ENCODE data around the gene CYP26C1. TPM values are rescaled to one million over a fixed set of nuclear protein-coding genes. Genes with fewer than 3 reads are reported as not detected.

Gene CYP26C1
- polyA plus RNA-seq, 1 donor from 2014 or later: not detected

- no peak for TF ChIP-seq EZH2 (IDR thresholded peaks at IDR 0.05; ENCODE audit: borderline replicate concordance, insufficient read depth, low read length, poor library complexity, severe bottlenecking)
- no peak for TF ChIP-seq TAF1 (IDR thresholded peaks at IDR 0.05; ENCODE audit: low read depth)
- Histone ChIP-seq H3K9ac (ENCODE audit: low read length) (no peak overlapping the region), H3K4me2 (ENCODE audit: low read length) (no peak overlapping the region)
Observed at GRCh38 chr10:93086289-93086688, 25.7 kb downstream of the CYP26C1 start.

GRCh38 chr10:93087846-93088245 lies 27.2 kb downstream of the CYP26C1 start:
- Histone ChIP-seq H3K9me2 (ENCODE audit: insufficient read depth, low read length) (no peaks in the 10 kb centered on the region), H3K4me3 (ENCODE audit: low read length) (no peak overlapping the region), H4K20me1 (ENCODE audit: insufficient read depth) (no peaks in the 10 kb centered on the region), H3K9ac (ENCODE audit: low read length) (no peak overlapping the region), H3K4me2 (ENCODE audit: low read length) (no peak overlapping the region), H3K27me3 (ENCODE audit: insufficient read depth, low read depth, low read length) (no peaks in the 10 kb centered on the region), H3K9me3 (ENCODE audit: low read length) (no peaks in the 10 kb centered on the region), H2AFZ (ENCODE audit: low read depth, low read length) (no peak overlapping the region), H3K36me3 (ENCODE audit: insufficient read depth, low read length) (no peaks in the 10 kb centered on the region), H3K79me2 (replicated peaks; ENCODE audit: insufficient read depth, low read length) (no peaks in the 10 kb centered on the region), H3F3A (ENCODE audit: insufficient read depth, low read length, poor library complexity, severe bottlenecking) (no peaks in the 10 kb centered on the region), H3K27ac (ENCODE audit: low read length) (no peak overlapping the region)
- TF ChIP-seq RAD21 (conservative IDR thresholded peaks at IDR 0.05) (no peak), POLR2AphosphoS5 (IDR thresholded peaks at IDR 0.05) (no peak), TAF1 (IDR thresholded peaks at IDR 0.05; ENCODE audit: low read depth) (no peak), CTCF (IDR thresholded peaks at IDR 0.05; ENCODE audit: poor library complexity, severe bottlenecking) (no peak), REST (IDR thresholded peaks at IDR 0.05; ENCODE audit: borderline replicate concordance) (no peak), EZH2 (IDR thresholded peaks at IDR 0.05; ENCODE audit: borderline replicate concordance, insufficient read depth, low read length, poor library complexity, severe bottlenecking) (no peak), SMC3 (conservative IDR thresholded peaks at IDR 0.05; ENCODE audit: poor library complexity) (no peak), MXI1 (conservative IDR thresholded peaks at IDR 0.05; ENCODE audit: poor library complexity, severe bottlenecking) (no peak), EP300 (conservative IDR thresholded peaks at IDR 0.05; ENCODE audit: poor library complexity, severe bottlenecking) (no peak)

More at GRCh38 chr10:93086289-93086688, 25.7 kb downstream of the CYP26C1 start:
- H3K9me2 ChIP-seq (ENCODE audit: insufficient read depth, low read length): no peaks in the 10 kb centered on the region
- H4K20me1 ChIP-seq (ENCODE audit: insufficient read depth): no peaks in the 10 kb centered on the region
- no peaks in the 10 kb centered on the region for H3K27me3 ChIP-seq (ENCODE audit: insufficient read depth, low read depth, low read length)
- no peak overlapping the region for H3K4me3 ChIP-seq (ENCODE audit: low read length)
- H2AFZ ChIP-seq (ENCODE audit: low read depth, low read length): no peak overlapping the region
- no peaks in the 10 kb centered on the region for H3F3A ChIP-seq (ENCODE audit: insufficient read depth, low read length, poor library complexity, severe bottlenecking)
- no peaks in the 10 kb centered on the region for H3K9me3 ChIP-seq (ENCODE audit: low read length)
- H3K36me3 ChIP-seq (ENCODE audit: insufficient read depth, low read length): no peaks in the 10 kb centered on the region
- no peak overlapping the region for H3K27ac ChIP-seq (ENCODE audit: low read length)
- H3K79me2 ChIP-seq (replicated peaks; ENCODE audit: insufficient read depth, low read length): no peaks in the 10 kb centered on the region

- no peaks in the 10 kb centered on the region for H4K20me1 ChIP-seq (ENCODE audit: insufficient read depth)
- H2AFZ ChIP-seq (ENCODE audit: low read depth, low read length): no peak overlapping the region
- H3F3A ChIP-seq (ENCODE audit: insufficient read depth, low read length, poor library complexity, severe bottlenecking): no peaks in the 10 kb centered on the region
- H3K4me2 ChIP-seq (ENCODE audit: low read length): no peak overlapping the region
- no peak for TF ChIP-seq POLR2AphosphoS5 (IDR thresholded peaks at IDR 0.05)
- no peak for TF ChIP-seq RAD21 (conservative IDR thresholded peaks at IDR 0.05)
- TF ChIP-seq CTCF (IDR thresholded peaks at IDR 0.05; ENCODE audit: poor library complexity, severe bottlenecking): no peak
- TF ChIP-seq TAF1 (IDR thresholded peaks at IDR 0.05; ENCODE audit: low read depth): no peak
- TF ChIP-seq SMC3 (conservative IDR thresholded peaks at IDR 0.05; ENCODE audit: poor library complexity): no peak
- TF ChIP-seq REST (IDR thresholded peaks at IDR 0.05; ENCODE audit: borderline replicate concordance): no peak
- TF ChIP-seq MXI1 (conservative IDR thresholded peaks at IDR 0.05; ENCODE audit: poor library complexity, severe bottlenecking): no peak
- TF ChIP-seq EP300 (conservative IDR thresholded peaks at IDR 0.05; ENCODE audit: poor library complexity, severe bottlenecking): no peak
- no peak for TF ChIP-seq EZH2 (IDR thresholded peaks at IDR 0.05; ENCODE audit: borderline replicate concordance, insufficient read depth, low read length, poor library complexity, severe bottlenecking)
- H3K4me3 ChIP-seq (ENCODE audit: low read length): no peak overlapping the region
- H3K36me3 ChIP-seq (ENCODE audit: insufficient read depth, low read length): no peaks in the 10 kb centered on the region
- no peaks in the 10 kb centered on the region for H3K9me3 ChIP-seq (ENCODE audit: low read length)
- no peaks in the 10 kb centered on the region for H3K9me2 ChIP-seq (ENCODE audit: insufficient read depth, low read length)
- H3K27ac ChIP-seq (ENCODE audit: low read length): no peak overlapping the region
- no peaks in the 10 kb centered on the region for H3K79me2 ChIP-seq (replicated peaks; ENCODE audit: insufficient read depth, low read length)
- H3K27me3 ChIP-seq (ENCODE audit: insufficient read depth, low read depth, low read length): no peaks in the 10 kb centered on the region
- H3K9ac ChIP-seq (ENCODE audit: low read length): no peak overlapping the region
Observed at GRCh38 chr10:93088466-93088865, 27.9 kb downstream of the CYP26C1 start.

Measured in neural cell (in vitro differentiated cells).